BJ (cell line): ENCODE measurements around the gene SYTL1. TPM values are rescaled to one million over a fixed set of nuclear protein-coding genes. Genes with fewer than 3 reads are reported as not detected.

ENCODE experiments used
- CTCF ChIA-PET: fragments of 350-600 bp; formaldehyde crosslinking; extraction: SDS; loops from one replicate; lab custom pipeline; 2021; ENCODE audit warnings: antibody characterized with exemption, inconsistent platforms; lab: Yijun Ruan, JAX
- POLR2A ChIA-PET: fragments of 300-600 bp; sonication (Branson Sonifier 250); formaldehyde crosslinking; extraction: SDS; loops from one replicate; lab custom pipeline; 2021; ENCODE audit warnings: antibody characterized with exemption; lab: Charles Lee
- DNase-seq: peaks from one replicate; pipeline ENCODE4 v3.0.0-alpha.2; 2011; ENCODE audit warnings: low read depth
- H3K27me3 ChIP-seq: 2 replicates; pipeline ENCODE4 v1.6.0; 2011; ENCODE audit warnings: low read length; ENCODE audit not compliant: control insufficient read depth, insufficient read depth
- H3K36me3 ChIP-seq: 2 replicates; pipeline ENCODE4 v1.5.1; 2011; ENCODE audit warnings: low read length; ENCODE audit not compliant: control insufficient read depth, insufficient read depth
- H3K4me3 ChIP-seq: 2 replicates; pipeline ENCODE4 v1.5.1; 2011; ENCODE audit warnings: low read depth, mild to moderate bottlenecking, control low read depth, low read length
- polyA plus RNA-seq: library from polyadenylated mRNA; depleted of rRNA; stranded (reverse); fragments of >200 nt; gene quantifications from 2 replicates; pipeline ENCODE4 v1.2.3, GENCODE V29; 2011
- TF ChIP-seq, protein P1 (sequence below): IDR thresholded peaks from 2 replicates; pipeline ENCODE4 v1.5.1; 2011; ENCODE audit warnings: low read depth, mild to moderate bottlenecking, control low read depth, inconsistent platforms, low read length, moderate library complexity; ENCODE audit not compliant: insufficient read depth

SYTL1 gene
- polyA plus RNA-seq, 1 experiment, result 0.23 TPM

DNA sequence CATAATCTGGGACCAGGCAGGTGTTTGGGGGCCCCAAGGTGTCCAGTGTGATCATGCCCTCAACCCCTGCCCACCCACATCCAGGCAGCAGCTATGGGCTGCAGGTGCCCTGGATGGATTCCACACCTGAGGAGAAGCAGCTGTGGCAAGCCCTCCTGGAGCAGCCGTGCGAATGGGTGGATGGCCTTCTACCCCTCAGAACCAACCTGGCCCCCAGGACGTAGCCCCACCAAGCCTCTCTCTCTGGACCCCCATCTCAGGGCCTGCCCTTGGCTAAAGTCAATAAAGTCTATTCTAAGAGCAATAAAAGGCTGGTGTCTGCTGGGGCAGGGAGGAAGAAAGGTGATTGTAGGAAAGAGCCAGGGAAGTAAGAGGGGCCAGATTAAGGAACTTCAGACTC lies 11.8 kb downstream of the SYTL1 start:
- Histone ChIP-seq H3K27me3 (no peaks in the 10 kb centered on the region), H3K4me3 (no peak overlapping the region), H3K36me3 (peaks cover 29% of the 10 kb centered on the region)
- ChIA-PET POLR2A (no interaction called here), CTCF (interaction anchor here (0.8 to 2.2 kb wide), 5 partner anchors 8 to 53 kb away, joined by 3 to 7 read pairs (median 4); partner anchors contain the start of gene MAP3K6)
- no peak for DNase-seq
- TF ChIP-seq, protein P1, sequence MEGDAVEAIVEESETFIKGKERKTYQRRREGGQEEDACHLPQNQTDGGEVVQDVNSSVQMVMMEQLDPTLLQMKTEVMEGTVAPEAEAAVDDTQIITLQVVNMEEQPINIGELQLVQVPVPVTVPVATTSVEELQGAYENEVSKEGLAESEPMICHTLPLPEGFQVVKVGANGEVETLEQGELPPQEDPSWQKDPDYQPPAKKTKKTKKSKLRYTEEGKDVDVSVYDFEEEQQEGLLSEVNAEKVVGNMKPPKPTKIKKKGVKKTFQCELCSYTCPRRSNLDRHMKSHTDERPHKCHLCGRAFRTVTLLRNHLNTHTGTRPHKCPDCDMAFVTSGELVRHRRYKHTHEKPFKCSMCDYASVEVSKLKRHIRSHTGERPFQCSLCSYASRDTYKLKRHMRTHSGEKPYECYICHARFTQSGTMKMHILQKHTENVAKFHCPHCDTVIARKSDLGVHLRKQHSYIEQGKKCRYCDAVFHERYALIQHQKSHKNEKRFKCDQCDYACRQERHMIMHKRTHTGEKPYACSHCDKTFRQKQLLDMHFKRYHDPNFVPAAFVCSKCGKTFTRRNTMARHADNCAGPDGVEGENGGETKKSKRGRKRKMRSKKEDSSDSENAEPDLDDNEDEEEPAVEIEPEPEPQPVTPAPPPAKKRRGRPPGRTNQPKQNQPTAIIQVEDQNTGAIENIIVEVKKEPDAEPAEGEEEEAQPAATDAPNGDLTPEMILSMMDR, result no peak

DNA sequence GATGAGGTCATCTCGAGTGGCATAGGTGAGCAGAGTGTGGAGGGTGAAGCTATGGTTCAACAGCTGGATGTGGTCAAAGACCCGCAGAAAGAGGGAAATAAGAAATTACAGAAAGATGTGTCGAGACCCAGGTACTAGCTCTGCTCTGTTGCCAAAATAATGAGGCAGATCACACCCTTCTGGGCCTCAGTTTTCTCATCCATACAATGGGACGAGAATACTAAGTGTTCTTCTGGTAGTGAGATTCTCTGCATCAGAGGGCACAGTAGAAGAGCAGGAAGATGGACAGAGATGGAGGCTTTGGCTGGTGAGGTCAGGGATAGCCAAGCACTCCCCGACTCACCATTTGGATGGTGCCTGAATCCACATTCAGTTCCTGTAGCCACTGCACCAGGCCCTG lies 13.9 kb downstream of the SYTL1 start:
- no peaks in the 10 kb centered on the region for H3K27me3 ChIP-seq
- DNase-seq, result no peak
- TF ChIP-seq, protein P1, result no peak
- POLR2A ChIA-PET, result no interaction called here
- CTCF ChIA-PET, result interaction anchor here (0.6 to 6.1 kb wide), 4 partner anchors 10 to 57 kb away, joined by 4 to 60 read pairs (median 23); partner anchors contain the start of gene MAP3K6
- H3K36me3 ChIP-seq, result peaks cover 32% of the 10 kb centered on the region
- no peak overlapping the region for H3K4me3 ChIP-seq

DNA sequence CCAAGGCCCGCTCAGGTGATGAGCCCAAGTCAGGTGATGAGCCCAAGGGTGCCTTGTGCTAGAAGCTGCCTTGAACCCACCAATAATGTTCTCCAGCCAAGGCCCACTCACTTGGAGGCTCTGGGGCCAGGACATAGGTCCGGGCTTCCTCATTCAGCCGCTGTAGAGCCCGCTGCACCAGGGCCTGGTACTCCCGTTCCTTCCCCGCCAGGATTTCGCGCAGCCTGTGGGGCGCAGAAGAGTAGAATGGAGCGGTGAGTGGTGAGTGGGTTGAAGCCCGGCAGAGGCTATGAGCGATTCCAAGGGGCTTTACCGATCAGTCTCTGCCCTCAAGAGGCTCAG lies 14.4 kb downstream of the SYTL1 start:
- ChIA-PET CTCF (interaction anchor here (1.4 to 6.1 kb wide), 5 partner anchors 10 to 62 kb away, joined by 3 to 60 read pairs (median 20); partner anchors contain the start of gene MAP3K6), POLR2A (no interaction called here)
- no peak for DNase-seq
- H3K27me3 ChIP-seq, result no peaks in the 10 kb centered on the region
- H3K4me3 ChIP-seq, result no peak overlapping the region
- TF ChIP-seq, protein P1, result no peak
- peaks cover 34% of the 10 kb centered on the region for H3K36me3 ChIP-seq

DNA sequence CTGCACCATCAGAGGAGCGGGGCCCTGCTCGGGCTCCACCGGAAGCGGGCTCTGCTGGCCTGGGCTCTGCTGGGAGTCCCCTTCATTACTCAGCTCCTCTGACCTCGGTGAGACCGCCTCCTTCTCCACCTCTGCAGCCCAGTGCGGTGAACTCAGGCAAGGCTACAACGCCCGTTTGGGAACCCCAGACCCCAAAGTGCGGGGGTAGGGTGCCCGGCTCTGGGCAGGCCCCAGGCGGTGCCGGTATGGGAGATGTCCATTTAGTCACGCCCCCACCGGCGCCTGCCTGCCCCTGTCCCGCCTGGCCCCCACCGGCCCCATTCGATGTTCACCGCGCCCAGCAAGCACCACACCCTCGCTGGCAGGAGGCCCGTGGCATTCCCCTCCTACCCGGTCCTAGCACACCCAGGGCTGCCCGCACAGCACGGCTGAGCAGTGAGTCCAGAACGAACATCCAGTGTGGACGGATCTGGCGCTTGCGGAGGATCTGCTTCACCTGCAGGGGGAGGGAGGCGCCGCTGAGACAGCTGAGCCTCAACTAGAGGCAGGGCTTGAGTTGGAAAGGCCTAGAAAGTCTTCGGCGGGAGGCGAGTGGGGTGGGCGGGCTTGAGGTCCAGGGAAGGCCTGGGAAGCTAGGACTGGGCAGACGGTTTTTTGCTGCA lies 14.9 kb downstream of the SYTL1 start:
- CTCF ChIA-PET, result interaction anchor here (0.6 to 6.1 kb wide), 21 partner anchors 8 to 271 kb away, joined by 3 to 60 read pairs (median 8); partner anchors contain the start of genes GPR3, MAP3K6 and SYTL1
- POLR2A ChIA-PET, result no interaction called here

More for the DNA sequence above, 14.9 kb downstream of the SYTL1 start:
- no peak for DNase-seq
- Histone ChIP-seq H3K27me3 (no peaks in the 10 kb centered on the region), H3K4me3 (no peak overlapping the region), H3K36me3 (peaks cover 37% of the 10 kb centered on the region)
- TF ChIP-seq, protein P1, result no peak
